Hepatocyte (in vitro differentiated cells): ENCODE data around the gene MGAT5. TPM values are rescaled to one million over a fixed set of nuclear protein-coding genes. Genes with fewer than 3 reads are reported as not detected.

Experiments
- DNase-seq: peaks from one replicate; pipeline ENCODE4 v3.0.0-alpha.2; 2016; ENCODE audit warnings: low spot score
- H2AFZ ChIP-seq: fragments of 200-600 bp; sonication (generic); 2 replicates; pipeline ENCODE4 v1.6.0; 2016; ENCODE audit warnings: antibody characterized with exemption, mild to moderate bottlenecking
- H3K27ac ChIP-seq: fragments of 200-600 bp; sonication (generic); 2 replicates; pipeline ENCODE4 v1.5.1; 2016; ENCODE audit warnings: mild to moderate bottlenecking
- H3K27me3 ChIP-seq: fragments of 200-600 bp; sonication (generic); 2 replicates; pipeline ENCODE4 v1.6.1; 2016
- H3K36me3 ChIP-seq: fragments of 200-600 bp; sonication (generic); replicated peaks from 2 replicates; pipeline ENCODE4 v1.5.1; 2016; ENCODE audit warnings: low read depth; ENCODE audit not compliant: insufficient read depth
- H3K4me1 ChIP-seq: fragments of 200-600 bp; sonication (generic); 2 replicates; pipeline ENCODE4 v1.5.1; 2016; ENCODE audit warnings: mild to moderate bottlenecking, moderate library complexity; ENCODE audit not compliant: insufficient read depth
- H3K4me2 ChIP-seq: fragments of 200-600 bp; sonication (generic); 2 replicates; pipeline ENCODE4 v1.6.0; 2016
- H3K4me3 ChIP-seq: fragments of 200-600 bp; sonication (generic); 2 replicates; pipeline ENCODE4 v1.5.1; 2016; ENCODE audit warnings: mild to moderate bottlenecking
- H3K79me2 ChIP-seq: fragments of 200-600 bp; sonication (generic); 2 replicates; pipeline ENCODE4 v1.6.0; 2017; ENCODE audit warnings: mild to moderate bottlenecking
- H3K9me2 ChIP-seq: fragments of 200-600 bp; sonication (generic); replicated peaks from 2 replicates; pipeline ENCODE4 v1.6.0; 2017; ENCODE audit warnings: mild to moderate bottlenecking; ENCODE audit not compliant: insufficient read depth
- H3K9me3 ChIP-seq: fragments of 200-600 bp; sonication (generic); 2 replicates; pipeline ENCODE4 v1.5.1; 2016; ENCODE audit warnings: low read depth, mild to moderate bottlenecking
- H4K20me1 ChIP-seq: fragments of 200-600 bp; sonication (generic); 2 replicates; pipeline ENCODE4 v1.6.0; 2016; ENCODE audit warnings: mild to moderate bottlenecking; ENCODE audit not compliant: insufficient read depth, poor library complexity, severe bottlenecking
- CTCF ChIP-seq: fragments of 200-600 bp; sonication (generic); IDR thresholded peaks from 2 replicates; pipeline ENCODE4 v1.5.1; 2016; ENCODE audit warnings: antibody characterized with exemption, mild to moderate bottlenecking; ENCODE audit not compliant: poor library complexity
- EZH2 ChIP-seq: fragments of 200-600 bp; sonication (generic); IDR thresholded peaks from 2 replicates; pipeline ENCODE4 v1.6.1; 2016; ENCODE audit warnings: antibody characterized with exemption, mild to moderate bottlenecking, borderline replicate concordance
- EZH2phosphoT487 ChIP-seq: fragments of 200-600 bp; sonication (generic); IDR thresholded peaks from one replicate; pipeline ENCODE4 v1.6.1; 2018; ENCODE audit warnings: antibody characterized with exemption, mild to moderate bottlenecking, low read depth, moderate library complexity; ENCODE audit not compliant: unreplicated experiment, severe bottlenecking
- WGBS: methylation state at CpG from one replicate; pipeline ENCODE4 v1.1.6; 2016; ENCODE audit warnings: low lambda C conversion rate; ENCODE audit errors: missing lambda C conversion rate; 5-methylcytosine and 5-hydroxymethylcytosine counted together
- polyA plus RNA-seq: library from polyadenylated mRNA; unstranded; fragments of >200 nt; fragmentation: Nextera tagmentation; extraction: Ambion mirVana; gene quantifications from 2 replicates; pipeline ENCODE4 v1.2.1, GENCODE V29; 2016
- total RNA-seq: library from RNA; depleted of rRNA; stranded (reverse); fragments of >200 nt; gene quantifications from 2 replicates; pipeline ENCODE4 v1.2.3, GENCODE V29; 2014

Gene MGAT5
- total and polyA plus RNA-seq, 2 experiments from 2014 or later, result 9.1 to 30.2 TPM

- DNase-seq, result peak; percentile 81
- no peak overlapping the region for H3K27ac ChIP-seq
Measured at GRCh38 chr2:134460583-134460998, 206.7 kb downstream of the MGAT5 start.

GRCh38 chr2:134461511-134461910 is 207.6 kb downstream of the MGAT5 start:
- Histone ChIP-seq H3K27me3 (no peaks in the 10 kb centered on the region), H3K4me3 (no peak overlapping the region), H3K9me2 (no peaks in the 10 kb centered on the region), H3K9me3 (no peaks in the 10 kb centered on the region), H4K20me1 (no peaks in the 10 kb centered on the region), H2AFZ (no peak overlapping the region), H3K4me1 (no peaks in the 10 kb centered on the region), H3K4me2 (no peak overlapping the region), H3K79me2 (no peaks in the 10 kb centered on the region), H3K36me3 (no peaks in the 10 kb centered on the region), H3K27ac (no peak overlapping the region)
- 76% methylated on average over 6 of the region's 6 CpGs for WGBS
- no peak for TF ChIP-seq EZH2phosphoT487
- TF ChIP-seq EZH2, result no peak
- no peak for TF ChIP-seq CTCF
- DNase-seq, result no peak

More at GRCh38 chr2:134460583-134460998, 206.7 kb downstream of the MGAT5 start:
- no peaks in the 10 kb centered on the region for H3K36me3 ChIP-seq
- no peaks in the 10 kb centered on the region for H3K79me2 ChIP-seq
- H4K20me1 ChIP-seq, result no peaks in the 10 kb centered on the region
- no peak overlapping the region for H3K4me2 ChIP-seq
- no peak overlapping the region for H2AFZ ChIP-seq
- H3K9me3 ChIP-seq, result no peaks in the 10 kb centered on the region
- no peaks in the 10 kb centered on the region for H3K9me2 ChIP-seq
- 40% methylated on average over 8 of the region's 8 CpGs for WGBS
- no peaks in the 10 kb centered on the region for H3K4me1 ChIP-seq
- H3K4me3 ChIP-seq, result no peak overlapping the region
- TF ChIP-seq EZH2phosphoT487 (no peak), EZH2 (no peak), CTCF (peak; percentile 75)
- no peaks in the 10 kb centered on the region for H3K27me3 ChIP-seq

- no peaks in the 10 kb centered on the region for H4K20me1 ChIP-seq
- no peaks in the 10 kb centered on the region for H3K36me3 ChIP-seq
- H3K9me3 ChIP-seq, result no peaks in the 10 kb centered on the region
- H3K27me3 ChIP-seq, result no peaks in the 10 kb centered on the region
- 95% methylated on average over 6 of the region's 6 CpGs for WGBS
- no peaks in the 10 kb centered on the region for H3K79me2 ChIP-seq
- H3K9me2 ChIP-seq, result no peaks in the 10 kb centered on the region
- no peak for TF ChIP-seq CTCF
- TF ChIP-seq EZH2phosphoT487, result no peak
- TF ChIP-seq EZH2, result no peak
- H3K27ac ChIP-seq, result no peak overlapping the region
- no peak for DNase-seq
- H3K4me1 ChIP-seq, result no peaks in the 10 kb centered on the region
- H2AFZ ChIP-seq, result no peak overlapping the region
- H3K4me3 ChIP-seq, result no peak overlapping the region
- no peak overlapping the region for H3K4me2 ChIP-seq
Measured at GRCh38 chr2:134462275-134462674, 208.4 kb downstream of the MGAT5 start.
